ENCODE results near the gene CCDC3.
"Not testable (repeated sequence)": the region's sequence is repeated elsewhere in the genome, so short reads cannot be mapped to it uniquely, and the experiment has no call there.

CCDC3 gene

DNA sequence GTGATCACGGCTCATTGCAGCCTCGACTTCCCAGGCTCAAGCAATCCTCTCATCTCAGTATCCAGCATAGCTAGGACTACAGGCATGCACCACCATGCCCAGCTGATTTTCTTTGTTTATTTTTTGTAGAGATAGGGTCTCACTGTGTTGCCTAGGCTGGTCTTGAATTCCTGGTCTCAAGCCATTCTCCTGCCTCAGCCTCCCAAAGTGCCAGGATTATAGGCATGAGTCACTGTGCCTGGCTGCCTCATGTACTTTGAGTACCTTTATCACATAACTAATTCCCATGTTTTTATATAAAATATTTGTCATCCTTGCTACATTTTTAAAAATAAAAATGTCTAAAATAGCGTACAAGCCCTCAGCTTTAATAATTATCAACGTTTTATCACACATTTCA lies 35.3 kb upstream of the CCDC3 start:
- no peak overlapping the region for H3K4me3 ChIP-seq (ENCODE audit: low read length in 2 of 2)
- no peaks in the 10 kb centered on the region for H3K36me3 ChIP-seq (ENCODE audit: control insufficient read depth in 2 of 2, insufficient read depth in 2 of 2, low read length in 2 of 2)
- no peaks in the 10 kb centered on the region for H3K9me3 ChIP-seq (ENCODE audit: control insufficient read depth in 2 of 2, low read length in 2 of 2)
- no peaks in the 10 kb centered on the region for H3K4me1 ChIP-seq (ENCODE audit: control insufficient read depth, insufficient read depth, low read length)
- peaks cover 0 to 2% of the 10 kb centered on the region in 2 donors for H3K27me3 ChIP-seq (ENCODE audit: control insufficient read depth in 1 of 2, insufficient read depth in 2 of 2, low read length in 2 of 2)
- no peak overlapping the region for H3K27ac ChIP-seq (ENCODE audit: low read length)
- no peak overlapping the region for H3K9ac ChIP-seq (ENCODE audit: low read length in 2 of 2)

DNA sequence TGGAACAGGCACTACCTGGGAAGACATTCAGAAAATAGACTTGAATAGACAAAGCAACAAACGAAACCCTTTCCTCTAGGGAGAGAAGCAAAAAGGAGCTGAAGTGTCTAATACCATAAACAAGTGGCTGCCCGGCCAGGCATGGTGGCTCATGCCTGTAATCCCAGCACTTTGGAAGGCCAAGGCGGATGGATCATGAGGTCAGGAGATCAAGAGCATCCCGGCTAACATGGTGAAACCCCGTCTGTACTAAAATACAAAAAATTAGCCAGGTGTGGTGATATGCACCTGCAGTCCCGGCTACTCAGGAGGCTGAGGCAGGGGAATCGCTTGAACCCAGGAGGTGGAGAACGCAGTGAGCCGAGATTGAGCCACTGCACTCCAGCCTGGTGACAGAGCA lies 34.2 kb upstream of the CCDC3 start:
- H3K9ac ChIP-seq (ENCODE audit: low read length in 2 of 2); H3K27me3 ChIP-seq (ENCODE audit: control insufficient read depth in 1 of 2, insufficient read depth in 2 of 2, low read length in 2 of 2): not testable (repeated sequence)

DNA sequence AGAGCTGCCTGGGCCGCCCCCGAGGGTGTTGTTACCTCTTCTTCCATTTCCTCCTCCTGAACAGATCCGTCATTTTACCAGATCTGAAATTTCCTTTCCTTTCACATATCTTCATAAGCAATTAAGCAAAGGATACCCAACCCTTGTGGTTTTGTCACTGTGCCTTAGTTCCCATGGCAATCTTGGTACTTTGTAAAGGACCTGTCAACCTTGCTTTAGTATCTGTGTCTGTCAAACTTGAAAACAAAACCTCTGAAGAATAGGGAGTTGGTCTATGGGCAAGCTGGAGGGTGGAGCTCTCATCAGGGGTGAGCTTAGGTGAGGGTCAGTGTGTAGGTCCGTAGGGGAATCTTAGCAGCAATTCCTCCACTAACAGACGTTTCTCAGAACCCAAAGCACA lies 25.4 kb upstream of the CCDC3 start:
- no peak overlapping the region for H3K9ac ChIP-seq (ENCODE audit: low read length in 2 of 2)
- H3K36me3 ChIP-seq (ENCODE audit: control insufficient read depth in 2 of 2, insufficient read depth in 2 of 2, low read length in 2 of 2) = no peaks in the 10 kb centered on the region
- H3K27ac ChIP-seq (ENCODE audit: low read length) = no peak overlapping the region
- no peak overlapping the region for H3K4me3 ChIP-seq (ENCODE audit: low read length in 2 of 2)
- no peaks in the 10 kb centered on the region for H3K4me1 ChIP-seq (ENCODE audit: control insufficient read depth, insufficient read depth, low read length)
- H3K9me3 ChIP-seq (ENCODE audit: control insufficient read depth in 2 of 2, low read length in 2 of 2) = peaks cover 6 to 7% of the 10 kb centered on the region in 2 donors
- H3K27me3 ChIP-seq (ENCODE audit: control insufficient read depth in 1 of 2, insufficient read depth in 2 of 2, low read length in 2 of 2) = no peaks in the 10 kb centered on the region

More for the DNA sequence above, 34.2 kb upstream of the CCDC3 start:
- H3K9me3 ChIP-seq (ENCODE audit: control insufficient read depth in 2 of 2, low read length in 2 of 2); H3K36me3 ChIP-seq (ENCODE audit: control insufficient read depth in 2 of 2, insufficient read depth in 2 of 2, low read length in 2 of 2); H3K4me3 ChIP-seq (ENCODE audit: low read length in 2 of 2); H3K27ac ChIP-seq (ENCODE audit: low read length); H3K4me1 ChIP-seq (ENCODE audit: control insufficient read depth, insufficient read depth, low read length): not testable (repeated sequence)

DNA sequence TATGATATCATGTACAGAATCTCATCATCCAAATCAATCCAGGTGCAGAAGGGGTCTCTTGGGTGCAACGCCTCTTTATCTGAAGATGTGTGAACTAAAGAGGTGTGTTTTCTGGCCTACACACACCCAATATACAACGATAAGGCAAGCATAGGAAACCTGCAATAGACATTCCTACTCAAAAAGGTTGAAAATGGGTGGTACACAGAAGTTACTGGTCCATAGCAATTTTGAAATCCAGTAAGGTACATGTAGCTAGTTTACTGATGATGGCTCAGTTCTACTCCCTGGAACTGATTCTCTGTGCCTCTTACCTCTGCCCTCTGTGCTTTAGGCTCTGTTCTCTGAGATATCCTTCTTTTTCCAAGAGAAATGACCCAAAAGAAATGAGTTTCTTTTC lies 22.2 kb upstream of the CCDC3 start:
- H3K27ac ChIP-seq (ENCODE audit: low read length) = no peak overlapping the region
- H3K4me1 ChIP-seq (ENCODE audit: control insufficient read depth, insufficient read depth, low read length) = no peaks in the 10 kb centered on the region
- H3K36me3 ChIP-seq (ENCODE audit: control insufficient read depth in 2 of 2, insufficient read depth in 2 of 2, low read length in 2 of 2) = no peaks in the 10 kb centered on the region
- no peak overlapping the region for H3K9ac ChIP-seq (ENCODE audit: low read length in 2 of 2)
- H3K27me3 ChIP-seq (ENCODE audit: control insufficient read depth in 1 of 2, insufficient read depth in 2 of 2, low read length in 2 of 2) = no peaks in the 10 kb centered on the region
- H3K9me3 ChIP-seq (ENCODE audit: control insufficient read depth in 2 of 2, low read length in 2 of 2) = peaks cover 6 to 7% of the 10 kb centered on the region in 2 donors
- H3K4me3 ChIP-seq (ENCODE audit: low read length in 2 of 2) = no peak overlapping the region

DNA sequence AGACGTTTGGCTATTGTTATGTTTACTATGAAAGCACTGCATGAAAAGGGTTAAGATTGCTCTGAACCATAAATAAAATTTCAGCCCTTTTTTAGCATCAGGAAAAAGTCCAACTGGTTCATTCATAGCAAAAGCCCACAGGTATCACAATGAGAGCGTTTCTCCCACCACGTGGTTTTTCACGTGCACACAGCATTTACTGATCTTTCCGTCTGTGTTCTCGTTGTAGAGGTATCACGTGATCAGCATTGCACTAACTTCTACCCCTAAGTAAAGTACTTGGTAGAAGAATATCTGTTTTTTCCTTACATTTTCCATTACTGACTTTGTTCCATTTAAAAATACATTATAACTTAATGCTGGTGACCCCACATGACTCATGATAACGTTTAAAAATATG lies 17.8 kb upstream of the CCDC3 start:
- Histone ChIP-seq H3K9me3 (ENCODE audit: control insufficient read depth in 2 of 2, low read length in 2 of 2) (peaks cover 6 to 7% of the 10 kb centered on the region in 2 donors), H3K4me1 (ENCODE audit: control insufficient read depth, insufficient read depth, low read length) (no peaks in the 10 kb centered on the region), H3K9ac (ENCODE audit: low read length in 2 of 2) (no peak overlapping the region), H3K27me3 (ENCODE audit: control insufficient read depth in 1 of 2, insufficient read depth in 2 of 2, low read length in 2 of 2) (no peaks in the 10 kb centered on the region), H3K27ac (ENCODE audit: low read length) (no peak overlapping the region), H3K4me3 (ENCODE audit: low read length in 2 of 2) (no peak overlapping the region), H3K36me3 (ENCODE audit: control insufficient read depth in 2 of 2, insufficient read depth in 2 of 2, low read length in 2 of 2) (no peaks in the 10 kb centered on the region)

DNA sequence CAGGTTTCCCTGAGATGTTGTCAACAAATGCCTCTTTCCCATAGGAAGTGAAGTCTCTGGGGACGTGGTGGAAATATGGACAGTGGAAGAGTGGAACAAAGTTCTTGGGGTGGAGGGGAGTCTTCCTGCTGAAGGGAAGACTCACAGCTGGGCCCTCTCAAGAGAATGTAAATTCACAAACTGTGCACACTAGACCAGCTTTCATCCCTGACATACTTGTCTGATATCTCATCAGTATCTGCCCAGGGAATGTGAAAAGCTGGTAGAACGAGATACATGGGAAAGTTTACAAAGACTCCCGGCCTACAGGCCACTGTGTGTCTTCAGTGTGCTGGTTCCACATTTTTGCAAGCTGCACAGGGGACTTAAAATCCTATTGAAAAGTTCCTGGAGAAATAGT lies 16.7 kb upstream of the CCDC3 start:
- H3K36me3 ChIP-seq (ENCODE audit: control insufficient read depth in 2 of 2, insufficient read depth in 2 of 2, low read length in 2 of 2) = no peaks in the 10 kb centered on the region
- peaks cover 0 to 3% of the 10 kb centered on the region in 2 donors for H3K9me3 ChIP-seq (ENCODE audit: control insufficient read depth in 2 of 2, low read length in 2 of 2)
- H3K4me3 ChIP-seq (ENCODE audit: low read length in 2 of 2) = no peak overlapping the region
- no peaks in the 10 kb centered on the region for H3K4me1 ChIP-seq (ENCODE audit: control insufficient read depth, insufficient read depth, low read length)
- H3K9ac ChIP-seq (ENCODE audit: low read length in 2 of 2) = no peak overlapping the region
- no peaks in the 10 kb centered on the region for H3K27me3 ChIP-seq (ENCODE audit: control insufficient read depth in 1 of 2, insufficient read depth in 2 of 2, low read length in 2 of 2)
- no peak overlapping the region for H3K27ac ChIP-seq (ENCODE audit: low read length)

DNA sequence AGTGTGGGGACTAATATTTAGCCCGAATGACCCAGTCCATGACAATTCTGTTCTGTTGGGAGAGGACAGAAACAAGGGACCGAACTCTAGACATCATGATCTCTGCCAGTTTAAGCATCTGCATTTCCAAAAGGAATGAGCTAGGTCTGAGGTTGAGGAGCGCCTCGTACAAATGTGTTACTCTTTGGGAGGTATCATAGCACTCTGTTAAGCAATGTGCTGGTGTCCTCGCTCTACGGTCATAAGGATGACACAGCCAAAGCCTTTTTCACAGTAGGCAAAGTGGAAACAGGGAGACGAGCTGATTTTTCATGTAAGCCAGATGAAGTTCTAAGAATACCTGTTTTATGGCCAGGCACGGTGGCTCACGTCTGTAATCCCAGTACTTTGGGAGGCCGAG lies 15.4 kb upstream of the CCDC3 start:
- Histone ChIP-seq H3K36me3 (ENCODE audit: control insufficient read depth in 2 of 2, insufficient read depth in 2 of 2, low read length in 2 of 2) (no peaks in the 10 kb centered on the region), H3K4me1 (ENCODE audit: control insufficient read depth, insufficient read depth, low read length) (no peaks in the 10 kb centered on the region), H3K9ac (ENCODE audit: low read length in 2 of 2) (no peak overlapping the region), H3K4me3 (ENCODE audit: low read length in 2 of 2) (no peak overlapping the region), H3K27me3 (ENCODE audit: control insufficient read depth in 1 of 2, insufficient read depth in 2 of 2, low read length in 2 of 2) (no peaks in the 10 kb centered on the region), H3K9me3 (ENCODE audit: control insufficient read depth in 2 of 2, low read length in 2 of 2) (peaks cover 0 to 6% of the 10 kb centered on the region in 2 donors), H3K27ac (ENCODE audit: low read length) (no peak overlapping the region)

DNA sequence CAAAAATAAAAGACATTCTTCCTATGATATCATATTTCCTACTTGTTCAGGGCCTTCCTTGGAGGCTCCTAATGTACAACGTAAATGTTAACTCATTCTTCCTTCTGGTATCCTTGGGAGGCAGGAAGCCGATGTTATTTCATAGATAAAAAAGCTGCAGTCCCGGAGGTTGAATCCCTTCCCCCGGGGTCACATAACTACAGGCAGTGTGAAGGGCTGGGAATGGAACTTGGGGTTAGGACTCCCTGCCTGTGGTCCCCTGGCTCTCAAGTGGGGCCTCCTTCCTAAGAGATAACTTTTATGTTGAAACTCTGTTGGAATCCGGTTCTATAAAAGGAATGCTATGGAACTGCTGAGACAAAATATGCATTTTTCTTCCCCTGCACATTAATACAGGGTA lies 14.9 kb upstream of the CCDC3 start:
- Histone ChIP-seq H3K4me3 (ENCODE audit: low read length in 2 of 2) (no peak overlapping the region), H3K27me3 (ENCODE audit: control insufficient read depth in 1 of 2, insufficient read depth in 2 of 2, low read length in 2 of 2) (no peaks in the 10 kb centered on the region), H3K9me3 (ENCODE audit: control insufficient read depth in 2 of 2, low read length in 2 of 2) (peaks cover 0 to 6% of the 10 kb centered on the region in 2 donors), H3K4me1 (ENCODE audit: control insufficient read depth, insufficient read depth, low read length) (no peaks in the 10 kb centered on the region), H3K9ac (ENCODE audit: low read length in 2 of 2) (no peak overlapping the region), H3K36me3 (ENCODE audit: control insufficient read depth in 2 of 2, insufficient read depth in 2 of 2, low read length in 2 of 2) (no peaks in the 10 kb centered on the region), H3K27ac (ENCODE audit: low read length) (no peak overlapping the region)

DNA sequence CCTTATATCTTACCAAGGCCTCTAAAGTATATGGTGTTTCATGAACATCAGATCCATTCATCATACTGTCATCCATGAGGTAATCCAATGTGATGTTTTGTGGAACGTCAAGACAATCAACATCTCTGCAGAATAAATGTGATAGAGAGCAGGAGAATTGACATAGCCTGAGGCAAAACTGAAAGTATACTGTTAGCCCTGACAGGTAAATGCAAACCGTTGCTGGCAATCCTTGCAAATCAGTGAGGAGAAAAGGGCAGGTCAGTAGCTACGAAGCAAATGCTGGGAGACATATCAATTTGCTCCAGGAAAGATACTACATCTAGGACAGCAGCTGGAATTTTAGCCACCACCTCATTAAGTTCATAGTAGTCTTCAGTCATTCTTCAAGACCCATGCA lies 4.5 kb upstream of the CCDC3 start:
- H3K27ac ChIP-seq (ENCODE audit: low read length) = no peak overlapping the region

DNA sequence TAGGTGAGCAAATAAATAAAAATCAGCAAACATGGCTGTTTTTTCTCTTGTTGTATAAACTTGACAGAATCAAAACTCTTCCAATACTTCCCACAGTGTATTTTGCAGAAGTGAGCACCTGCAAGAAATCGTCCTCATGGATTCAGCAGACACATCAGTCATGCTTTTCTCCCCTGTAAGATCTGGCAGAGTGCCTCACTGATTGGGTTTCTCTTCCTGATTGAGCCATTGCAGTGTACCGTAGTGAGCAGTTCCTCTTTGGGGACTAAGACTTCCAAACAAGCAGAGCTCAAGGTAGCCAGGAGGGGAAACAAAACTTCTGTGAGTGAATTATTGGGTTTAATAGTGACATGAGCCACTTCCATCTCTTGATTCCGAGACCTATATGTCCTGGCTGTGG lies 2.2 kb upstream of the CCDC3 start:
- Histone ChIP-seq H3K9ac (ENCODE audit: low read length in 2 of 2) (no peak overlapping the region), H3K36me3 (ENCODE audit: control insufficient read depth in 2 of 2, insufficient read depth in 2 of 2, low read length in 2 of 2) (no peaks in the 10 kb centered on the region), H3K4me3 (ENCODE audit: low read length in 2 of 2) (no peak overlapping the region), H3K27ac (ENCODE audit: low read length) (no peak overlapping the region), H3K9me3 (ENCODE audit: control insufficient read depth in 2 of 2, low read length in 2 of 2) (no peaks in the 10 kb centered on the region), H3K4me1 (ENCODE audit: control insufficient read depth, insufficient read depth, low read length) (peaks cover 5% of the 10 kb centered on the region), H3K27me3 (ENCODE audit: control insufficient read depth in 1 of 2, insufficient read depth in 2 of 2, low read length in 2 of 2) (peaks cover 9 to 22% of the 10 kb centered on the region in 2 donors)

More for the DNA sequence above, 4.5 kb upstream of the CCDC3 start:
- Histone ChIP-seq H3K36me3 (ENCODE audit: control insufficient read depth in 2 of 2, insufficient read depth in 2 of 2, low read length in 2 of 2) (no peaks in the 10 kb centered on the region), H3K9me3 (ENCODE audit: control insufficient read depth in 2 of 2, low read length in 2 of 2) (no peaks in the 10 kb centered on the region), H3K4me1 (ENCODE audit: control insufficient read depth, insufficient read depth, low read length) (peaks cover 3% of the 10 kb centered on the region), H3K9ac (ENCODE audit: low read length in 2 of 2) (no peak overlapping the region), H3K4me3 (ENCODE audit: low read length in 2 of 2) (no peak overlapping the region), H3K27me3 (ENCODE audit: control insufficient read depth in 1 of 2, insufficient read depth in 2 of 2, low read length in 2 of 2) (peaks cover 2 to 12% of the 10 kb centered on the region in 2 donors)

DNA sequence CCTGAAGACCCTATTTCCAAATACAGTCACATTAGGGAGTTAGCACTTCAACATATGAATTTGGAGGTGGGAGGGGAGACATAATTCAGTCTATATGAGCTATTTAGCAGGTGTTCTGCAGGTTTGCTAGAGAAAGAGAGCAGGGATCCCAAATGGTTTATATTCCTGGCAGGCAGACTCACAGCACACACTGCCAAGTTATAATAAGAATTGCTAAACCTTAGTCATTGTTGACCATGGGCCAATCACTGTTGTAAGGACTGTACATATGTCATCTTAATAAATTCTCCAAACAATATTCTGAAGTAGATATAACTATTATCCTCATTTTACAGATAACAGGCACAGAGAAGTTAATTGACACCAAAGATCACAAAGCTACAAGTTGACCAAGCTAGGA lies 1.5 kb upstream of the CCDC3 start:
- Histone ChIP-seq H3K27ac (ENCODE audit: low read length) (no peak overlapping the region), H3K9me3 (ENCODE audit: control insufficient read depth in 2 of 2, low read length in 2 of 2) (no peaks in the 10 kb centered on the region), H3K27me3 (ENCODE audit: control insufficient read depth in 1 of 2, insufficient read depth in 2 of 2, low read length in 2 of 2) (peaks cover 9 to 22% of the 10 kb centered on the region in 2 donors), H3K9ac (ENCODE audit: low read length in 2 of 2) (no peak overlapping the region), H3K4me1 (ENCODE audit: control insufficient read depth, insufficient read depth, low read length) (peaks cover 5% of the 10 kb centered on the region), H3K36me3 (ENCODE audit: control insufficient read depth in 2 of 2, insufficient read depth in 2 of 2, low read length in 2 of 2) (no peaks in the 10 kb centered on the region), H3K4me3 (ENCODE audit: low read length in 2 of 2) (no peak overlapping the region)

DNA sequence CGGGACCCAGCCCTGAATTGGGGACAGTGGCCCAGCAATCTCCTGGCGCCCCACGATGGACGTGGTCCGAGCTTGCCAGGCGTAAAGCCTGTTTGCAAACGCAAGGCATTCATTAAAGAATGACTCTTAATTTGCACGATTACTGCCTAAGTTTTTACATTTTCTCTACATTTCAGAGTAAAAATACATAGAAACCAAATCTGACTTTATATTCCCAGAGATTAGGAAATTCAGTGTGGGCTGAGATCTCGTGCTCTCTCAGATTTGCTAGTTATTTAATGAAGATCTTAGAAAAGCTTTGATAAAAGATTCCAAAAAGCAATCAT lies 337 bp upstream of the CCDC3 start:
- H3K27me3 ChIP-seq (ENCODE audit: control insufficient read depth in 1 of 2, insufficient read depth in 2 of 2, low read length in 2 of 2) = peaks cover 9 to 22% of the 10 kb centered on the region in 2 donors
- no peak overlapping the region for H3K9ac ChIP-seq (ENCODE audit: low read length in 2 of 2)
- no peaks in the 10 kb centered on the region for H3K36me3 ChIP-seq (ENCODE audit: control insufficient read depth in 2 of 2, insufficient read depth in 2 of 2, low read length in 2 of 2)
- no peak overlapping the region for H3K27ac ChIP-seq (ENCODE audit: low read length)
- peak overlapping the region; percentile 49 to 62 for H3K4me3 ChIP-seq (ENCODE audit: low read length in 2 of 2)
- H3K4me1 ChIP-seq (ENCODE audit: control insufficient read depth, insufficient read depth, low read length) = peaks cover 5% of the 10 kb centered on the region
- no peaks in the 10 kb centered on the region for H3K9me3 ChIP-seq (ENCODE audit: control insufficient read depth in 2 of 2, low read length in 2 of 2)
